Measurements from ENCODE around the gene ATXN10.

The ATXN10 gene

DNA sequence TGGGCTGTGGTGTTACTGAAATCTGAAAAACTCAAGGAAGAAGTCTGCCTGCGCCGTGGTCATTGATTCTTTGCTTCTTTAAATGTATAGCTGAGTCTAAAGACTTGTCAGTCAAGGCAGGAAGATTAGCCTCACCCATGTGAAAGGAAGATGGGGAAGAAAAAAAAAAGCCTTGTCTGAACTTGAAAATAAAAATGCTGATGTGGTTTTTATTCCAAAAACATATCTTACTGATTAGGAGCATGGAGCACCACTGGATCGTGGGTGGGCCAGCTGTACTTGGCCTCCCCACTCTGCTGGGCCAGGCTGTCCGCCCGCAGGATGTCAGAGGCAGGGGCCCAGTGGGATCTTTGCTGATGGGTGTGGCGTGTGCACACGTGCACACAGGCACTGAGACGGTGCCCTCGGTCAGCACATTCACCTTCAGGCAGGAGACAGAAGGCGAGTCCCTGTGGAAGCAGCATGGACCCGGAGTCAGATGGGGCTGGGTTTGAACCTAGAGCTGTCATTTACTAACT, 193.4 kb downstream of the ATXN10 start:
- DNase-seq = no peak

DNA sequence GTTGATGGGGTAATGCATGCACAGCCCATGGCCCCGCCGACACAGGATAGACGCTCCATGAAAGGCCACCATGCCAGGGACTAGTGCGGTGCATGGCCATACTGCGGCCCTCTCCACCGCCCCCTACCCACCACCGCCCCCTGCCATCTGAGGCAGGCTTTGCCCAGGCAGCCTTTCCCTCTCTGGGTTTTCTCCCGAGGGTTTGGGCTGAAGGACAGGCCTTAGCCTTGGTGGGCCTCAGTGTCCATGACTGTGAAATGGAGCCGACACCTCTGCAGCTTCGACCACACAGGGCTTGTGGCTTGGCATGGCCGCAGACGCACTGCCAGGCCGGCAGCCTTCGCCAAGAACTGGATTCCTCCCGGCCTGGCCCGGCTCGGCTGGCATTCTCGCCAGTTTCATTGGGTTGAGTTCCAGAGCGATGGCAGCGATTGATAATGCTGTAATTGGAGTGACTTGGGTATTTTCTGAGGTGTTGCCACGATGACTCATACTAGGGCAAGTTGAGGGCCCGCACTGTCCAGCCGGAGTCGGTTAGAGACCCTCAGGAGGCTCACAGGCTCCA, 194.0 kb downstream of the ATXN10 start:
- DNase-seq = no peak

DNA sequence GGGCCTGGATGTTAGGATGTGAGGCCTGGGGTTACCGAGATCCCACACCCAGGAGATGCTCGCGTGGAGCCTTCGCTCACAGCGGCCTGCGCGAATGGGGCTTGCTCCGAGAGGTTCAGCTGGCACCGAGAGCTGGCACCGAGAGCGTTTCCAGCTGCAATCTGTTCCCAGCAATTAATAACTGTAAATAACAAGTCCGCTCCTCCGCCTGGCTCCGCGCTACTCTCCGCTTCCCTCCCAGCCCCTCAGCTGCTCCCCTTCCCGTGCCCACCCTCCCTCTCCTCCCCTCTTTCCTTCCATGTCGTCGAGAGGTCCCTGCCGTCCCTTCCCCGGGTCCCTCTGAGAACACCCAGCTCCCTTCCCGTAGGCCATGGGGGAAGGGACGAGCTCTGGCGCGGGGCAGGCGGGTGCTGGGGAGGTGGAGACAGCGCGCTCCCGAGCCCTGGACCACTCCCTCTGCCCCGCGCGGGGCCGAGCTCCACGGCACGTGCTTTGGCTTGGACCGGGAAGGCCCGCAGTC, 194.6 kb downstream of the ATXN10 start:
- DNase-seq = no peak

DNA sequence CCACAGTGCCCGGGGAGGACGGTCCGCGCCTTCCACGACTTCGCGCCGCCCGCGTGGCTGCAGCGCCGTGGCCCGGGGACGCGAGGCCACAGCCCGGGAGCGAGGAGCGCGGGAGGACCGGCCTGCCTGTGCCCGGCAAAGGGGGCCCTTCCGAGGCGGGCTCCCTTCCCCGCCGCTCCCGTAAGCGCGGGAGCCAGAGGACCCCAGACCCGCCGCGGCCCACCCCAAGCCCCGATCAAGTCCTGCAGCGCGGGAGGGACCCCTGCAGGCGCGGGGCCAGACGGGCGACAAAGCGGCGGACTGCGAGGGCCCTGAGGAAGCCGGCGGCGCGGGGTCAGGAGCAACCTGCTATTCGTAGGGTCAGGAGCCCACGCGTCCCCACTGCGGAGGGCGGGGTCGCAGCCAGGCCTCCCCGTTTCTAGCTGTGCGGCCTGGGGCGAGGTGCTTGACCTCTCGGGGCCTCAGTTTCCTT, 195.0 kb downstream of the ATXN10 start:
- DNase-seq = no peak

DNA sequence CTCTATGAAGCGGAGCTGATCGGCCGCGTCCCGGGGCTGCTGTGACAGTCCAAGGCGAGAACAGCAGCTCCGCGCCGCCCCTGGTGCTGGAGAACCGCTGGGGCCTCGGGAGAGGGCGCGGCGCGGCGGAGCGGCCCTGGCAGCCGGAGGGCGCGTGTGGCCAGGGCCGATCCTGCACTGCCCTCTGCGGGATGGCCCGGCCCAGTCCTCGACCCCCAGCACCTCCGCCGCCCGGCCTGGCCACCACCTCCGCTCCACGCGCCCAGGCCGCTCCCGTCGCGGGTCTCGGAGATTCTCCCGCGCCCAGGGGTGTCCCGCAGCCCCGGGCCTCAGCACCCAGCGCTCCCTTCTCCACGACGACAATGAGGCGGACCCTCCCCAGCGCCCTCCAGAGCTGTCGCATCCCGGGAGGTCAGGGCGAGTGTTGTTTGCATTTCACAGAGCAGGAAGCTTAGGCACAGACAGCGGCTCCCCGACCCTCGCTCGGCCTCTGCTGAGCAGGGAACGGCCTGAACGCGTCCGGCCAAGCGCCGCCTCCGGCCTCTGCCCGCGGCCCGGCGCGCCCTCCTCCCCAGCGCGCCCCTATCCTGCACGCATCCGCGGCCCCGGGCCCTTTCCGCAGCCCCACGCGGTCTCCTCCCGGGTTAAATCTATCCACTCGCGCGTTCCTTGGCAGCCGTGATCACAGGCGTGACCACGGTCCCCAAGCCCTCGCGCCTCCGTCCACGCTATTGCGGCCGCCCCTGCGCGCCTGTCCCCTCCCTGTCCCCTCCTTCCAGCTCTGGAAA, 195.7 kb downstream of the ATXN10 start:
- DNase-seq = no peak

- DNase-seq = no peak
These were observed 196.4 kb downstream of the ATXN10 start for GRCh38 chr22:45867906-45868555.

GRCh38 chr22:45868571-45869339, 197.1 kb downstream of the ATXN10 start:
- DNase-seq = no peak

DNA sequence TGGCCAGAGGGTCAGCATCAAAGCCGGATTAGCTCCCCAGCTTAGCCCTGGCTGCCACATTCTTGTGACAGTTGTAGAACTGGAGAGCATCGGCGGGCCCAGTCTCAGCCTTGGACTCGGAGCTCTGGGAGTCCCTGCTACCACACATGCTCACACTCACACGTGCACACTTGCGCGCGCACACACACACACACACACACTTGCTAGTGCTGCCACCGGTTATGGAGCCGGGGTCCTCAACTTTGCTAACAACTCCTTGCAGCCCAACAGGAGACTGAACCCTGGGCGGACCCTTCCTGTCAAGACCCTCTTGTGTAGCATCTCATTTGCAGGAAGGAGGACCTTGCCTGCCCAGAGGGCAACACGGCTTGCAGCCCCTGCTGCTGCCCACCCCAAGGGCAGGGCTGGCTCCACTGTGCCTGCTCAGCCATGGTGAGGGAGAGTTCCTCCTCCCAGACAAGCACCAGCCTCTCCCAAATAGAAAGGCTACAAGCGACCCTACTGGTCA, 197.8 kb downstream of the ATXN10 start:
- DNase-seq = no peak

DNA sequence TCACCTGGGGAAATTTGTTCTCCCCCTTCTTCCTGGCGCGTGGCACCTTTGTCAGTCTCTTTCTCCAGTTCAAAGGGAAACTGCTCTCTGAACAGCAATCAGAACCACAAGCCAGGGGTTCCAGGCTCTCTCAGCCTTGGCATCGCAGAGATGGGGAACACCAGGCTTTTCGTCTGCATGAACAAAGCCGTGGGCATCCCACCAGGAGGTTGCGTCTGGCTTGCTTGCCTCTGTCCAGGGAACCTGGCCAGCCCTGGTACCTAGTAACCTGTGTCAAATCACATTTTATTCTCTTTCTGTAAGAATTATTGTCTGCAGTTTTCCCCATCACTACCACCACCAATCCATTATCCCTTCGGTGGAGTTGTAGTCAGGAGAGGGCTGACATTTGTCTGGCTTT, 198.4 kb downstream of the ATXN10 start:
- no peak for DNase-seq

GRCh38 chr22:45871721-45872120, 200.1 kb downstream of the ATXN10 start:
- DNase-seq = no peak

- no peak for DNase-seq
These were observed 201.1 kb downstream of the ATXN10 start for GRCh38 chr22:45872659-45873263.

DNA sequence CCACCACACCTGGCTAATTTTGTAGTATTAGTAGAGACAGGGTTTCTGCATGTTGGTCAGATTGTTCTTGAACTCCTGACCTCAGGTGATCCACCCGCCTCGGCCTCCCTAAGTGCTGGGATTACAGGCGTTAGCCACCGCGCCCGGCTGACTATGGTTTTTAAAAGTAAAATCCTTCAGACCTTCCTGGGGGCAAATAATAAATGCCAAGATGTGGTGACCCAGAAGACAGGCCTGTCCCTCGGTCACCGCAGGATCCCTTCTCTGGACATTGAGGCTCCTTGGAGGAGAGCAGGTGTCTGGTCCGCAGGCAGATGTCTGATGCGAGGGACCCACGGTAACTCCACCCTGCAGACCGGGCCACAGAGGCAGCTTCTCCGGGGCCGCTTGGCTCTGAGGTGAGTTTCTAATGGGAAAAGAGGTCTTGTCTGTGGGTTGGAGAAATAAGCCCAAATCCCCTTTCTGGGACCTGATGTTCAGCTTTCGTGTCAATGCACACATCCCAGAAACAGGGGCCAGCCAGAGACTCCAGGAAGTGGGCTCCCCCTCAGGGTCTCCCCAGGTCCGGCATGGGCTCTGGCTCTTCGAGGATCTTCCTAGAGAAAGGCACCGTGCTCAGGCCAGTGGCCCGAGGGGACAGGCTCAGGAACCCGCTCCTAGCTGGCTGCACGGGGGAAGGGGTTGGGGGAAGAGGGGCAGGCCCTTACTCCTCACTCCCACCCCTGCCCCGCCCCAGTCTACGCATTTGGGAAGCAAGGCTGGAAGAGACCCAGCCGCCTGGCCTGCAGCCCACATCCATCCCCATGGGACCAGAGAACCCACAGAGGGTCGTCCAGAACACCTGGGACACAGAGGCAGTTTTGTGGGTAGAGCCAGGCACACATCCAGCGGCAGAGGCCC, 204.8 kb downstream of the ATXN10 start:
- no peak for DNase-seq

DNA sequence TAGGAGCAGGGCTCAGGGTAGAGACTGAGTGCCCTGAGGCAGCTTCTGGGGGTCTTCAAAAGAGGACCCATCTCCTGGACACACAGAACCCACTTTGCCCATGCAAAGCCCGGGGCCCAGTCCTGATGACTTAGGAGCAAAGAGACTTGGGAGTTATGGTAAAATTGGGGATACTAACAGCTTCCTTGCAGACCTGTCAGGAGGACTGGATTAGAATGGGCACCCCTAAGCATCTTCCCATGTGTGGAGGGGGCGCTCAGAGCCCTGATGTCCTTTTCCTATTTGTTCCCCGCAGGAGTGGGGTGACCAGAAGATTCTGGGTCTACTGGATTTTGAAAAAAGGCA, 205.4 kb downstream of the ATXN10 start:
- DNase-seq = no peak

DNA sequence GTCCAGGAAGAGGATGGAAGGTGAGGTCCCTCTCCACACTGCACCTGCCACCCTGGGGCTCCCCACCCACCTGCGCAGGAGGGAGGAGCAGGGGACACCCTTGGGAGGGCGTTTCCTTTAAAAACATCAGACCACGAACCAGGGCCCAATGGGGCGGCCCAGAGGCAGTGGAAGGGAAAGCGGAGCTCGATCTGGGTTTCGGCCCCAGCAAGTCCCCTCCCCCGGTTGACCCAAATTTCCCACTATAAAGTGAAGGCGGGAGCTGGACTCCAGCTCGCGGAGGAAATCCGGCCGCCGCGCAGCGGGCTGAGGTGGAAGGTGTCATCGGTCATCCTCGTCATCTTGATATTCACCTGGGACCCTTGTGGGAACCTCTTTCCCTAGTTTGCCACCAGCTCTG, 206.0 kb downstream of the ATXN10 start:
- DNase-seq = no peak

DNA sequence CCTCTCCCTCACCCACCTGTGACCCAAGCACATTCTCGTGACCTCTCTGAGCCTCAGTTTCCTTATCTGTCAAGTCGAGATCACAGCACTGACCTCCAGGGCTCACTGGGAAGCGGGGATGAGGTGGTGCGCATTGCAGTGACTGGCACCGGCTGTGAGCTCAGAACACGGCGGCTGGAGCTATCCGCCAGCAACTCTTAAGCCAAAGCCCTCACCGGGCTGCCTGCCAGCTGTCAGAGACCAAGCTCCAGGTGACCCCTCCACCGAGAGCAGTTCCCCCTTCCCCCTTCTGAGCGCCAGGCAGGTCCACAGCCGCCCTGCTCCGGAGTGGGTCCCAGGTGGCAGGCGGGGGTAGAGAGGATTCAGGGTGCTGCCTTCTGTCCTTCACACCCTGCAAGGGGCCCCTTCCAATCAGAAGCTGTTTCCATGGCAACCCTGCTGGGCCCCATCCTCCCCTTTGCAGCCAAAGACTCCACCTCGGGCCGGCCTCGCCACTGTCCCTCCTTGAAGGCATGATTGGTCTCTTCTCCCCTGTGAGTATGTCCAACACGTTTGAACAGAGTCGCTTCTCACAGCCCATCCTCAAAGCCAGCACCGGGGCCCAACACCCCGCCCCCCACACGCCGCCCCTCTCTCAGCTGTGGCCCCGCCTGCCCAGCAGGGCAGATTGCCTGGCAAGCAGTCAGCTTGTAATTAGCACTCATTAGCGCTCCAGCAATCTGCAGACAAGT, 206.6 kb downstream of the ATXN10 start:
- no peak for DNase-seq

DNA sequence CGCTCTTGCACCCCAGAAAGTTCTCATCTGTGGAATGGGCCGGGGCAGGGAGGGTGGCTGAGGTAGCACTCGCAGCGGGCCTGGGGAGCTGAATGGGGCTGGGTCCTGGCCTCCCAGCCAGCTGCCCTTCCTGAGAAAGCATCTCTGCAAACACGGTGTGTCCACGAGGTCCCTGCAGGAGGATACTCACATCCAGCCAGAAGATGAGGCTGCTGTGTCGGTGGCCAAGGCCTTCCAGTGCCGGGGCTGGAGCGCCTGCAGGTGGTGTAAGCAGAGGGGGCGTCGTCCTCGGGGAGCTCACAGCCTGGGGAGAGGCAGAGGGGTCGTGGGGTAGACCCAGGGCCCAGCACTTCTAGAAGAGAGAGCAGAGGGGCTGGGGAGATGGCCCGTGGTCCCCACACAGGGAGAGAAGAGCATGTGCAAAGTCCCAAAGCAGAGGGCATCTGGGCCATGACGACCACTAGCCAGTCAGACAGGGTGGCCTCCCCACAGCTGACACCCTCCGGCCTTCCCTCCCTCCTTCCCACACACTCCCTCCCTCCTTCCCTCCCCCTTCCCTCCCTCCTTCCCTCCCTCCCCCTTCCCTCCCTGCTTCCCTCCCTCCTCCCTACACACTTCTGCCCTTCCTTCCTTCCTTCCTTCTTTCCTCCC, 207.4 kb downstream of the ATXN10 start:
- no peak for DNase-seq

GRCh38 chr22:45879552-45879949, 207.9 kb downstream of the ATXN10 start:
- no peak for DNase-seq

GRCh38 chr22:45880091-45880715, 208.6 kb downstream of the ATXN10 start:
- no peak for DNase-seq

Measured in activated gamma-delta T cell (primary cell).